ENCODE data around the gene HORMAD1. TPM values are rescaled to one million over a fixed set of nuclear protein-coding genes. Genes with fewer than 3 reads are reported as not detected.

HORMAD1 gene
- total and polyA plus RNA-seq, 2 experiments from 2014 or later = not detected

- Histone ChIP-seq H3K4me3 (no peak overlapping the region), H3K27ac (ENCODE audit: low read depth) (no peak overlapping the region), H4K20me1 (replicated peaks; ENCODE audit: insufficient read depth) (no peaks in the 10 kb centered on the region), H3K4me1 (ENCODE audit: insufficient read depth) (peaks cover 5% of the 10 kb centered on the region; the same call in 1 of the 2 replicates), H3K4me2 (no peak overlapping the region), H3K9me2 (ENCODE audit: insufficient read depth) (no peaks in the 10 kb centered on the region), H2AFZ (no peak overlapping the region), H3K79me2 (replicated peaks; ENCODE audit: insufficient read depth) (no peaks in the 10 kb centered on the region), H3K27me3 (ENCODE audit: insufficient read depth) (no peaks in the 10 kb centered on the region), H3K36me3 (ENCODE audit: insufficient read depth) (peaks cover 30% of the 10 kb centered on the region), H3F3A (replicated peaks; ENCODE audit: low read depth) (no peaks in the 10 kb centered on the region; the same call in 1 of the 2 replicates)
- DNase-seq (ENCODE audit: low spot score) = no peak
- Mint-ChIP-seq H3K4me1 (no peaks in the 10 kb centered on the region; the same call in 2 of the 3 replicates), H3K36me3 (ENCODE audit: low read depth) (peaks cover 55% of the 10 kb centered on the region), H3K4me3 (no peak overlapping the region), H3K27me3 (ENCODE audit: insufficient read depth, low read depth, poor library complexity) (peaks cover 2% of the 10 kb centered on the region), H3K9me3 (peaks cover 4% of the 10 kb centered on the region; the same call in 1 of the 3 replicates), H3K27ac (no peak overlapping the region)
- TF ChIP-seq ZNF114 (CRISPR knock-in tag; IDR thresholded peaks at IDR 0.05) = no peak
- no peak for TF ChIP-seq ZNF462 (CRISPR knock-in tag; IDR thresholded peaks at IDR 0.05)
- no peak for TF ChIP-seq ETS1 (IDR thresholded peaks at IDR 0.05)
- no peak for TF ChIP-seq EZH2 (IDR thresholded peaks at IDR 0.05; ENCODE audit: low read depth, unreplicated experiment)
- TF ChIP-seq EZH2phosphoT487 (IDR thresholded peaks at IDR 0.05; ENCODE audit: unreplicated experiment) = no peak
- TF ChIP-seq ZNF331 (CRISPR knock-in tag; IDR thresholded peaks at IDR 0.05; ENCODE audit: low read depth) = no peak
- no peak for TF ChIP-seq CREB1 (CRISPR knock-in tag; IDR thresholded peaks at IDR 0.05; ENCODE audit: low read depth)
- no peak for TF ChIP-seq CTCF (conservative IDR thresholded peaks at IDR 0.05; ENCODE audit: low read depth in 2 of 2)
- no peak for TF ChIP-seq REST (IDR thresholded peaks at IDR 0.05; ENCODE audit: unreplicated experiment)
- TF ChIP-seq STAT1 (IDR thresholded peaks at IDR 0.05; ENCODE audit: unreplicated experiment) = no peak
- TF ChIP-seq POLR2AphosphoS5 (IDR thresholded peaks at IDR 0.05; ENCODE audit: low read depth) = no peak
- TF ChIP-seq NANOG (IDR thresholded peaks at IDR 0.05; ENCODE audit: borderline replicate concordance) = no peak
- TF ChIP-seq JUNB (IDR thresholded peaks at IDR 0.05; ENCODE audit: unreplicated experiment) = no peak
- ATAC-seq = no peak
These were observed 60.1 kb downstream of the HORMAD1 start for GRCh38 chr1:150660584-150660983.

Measured in GM23338 (cell line).